WTC11 (cell line): Measurements from ENCODE around the gene TMEM236. TPM values are rescaled to one million over a fixed set of nuclear protein-coding genes. Genes with fewer than 3 reads are reported as not detected.

Experiments used
- ATAC-seq: fragments of 200-7000 bp; cut with Tn5 transposase; 2 replicates; pipeline ENCODE4 v1.10.0; 2021; ENCODE audit warnings: mild to moderate bottlenecking, moderate library complexity
- CTCF ChIA-PET: fragments of 300-600 bp; sonication (Branson Sonifier 250); formaldehyde crosslinking; loops from one replicate; lab custom pipeline; 2021; ENCODE audit warnings: antibody characterized with exemption; lab: Charles Lee
- POLR2A ChIA-PET: fragments of 350-600 bp; sonication (Branson Sonifier 250); formaldehyde crosslinking; loops from one replicate; lab custom pipeline; 2021; ENCODE audit warnings: antibody characterized with exemption; lab: Charles Lee
- DNase-seq: peaks from one replicate; pipeline ENCODE4 v3.0.0; 2021; ENCODE audit warnings: low spot score
- H3K27ac Mint-ChIP-seq: 2 replicates; pipeline ENCODE4 v1.8.0; 2021; ENCODE audit warnings: mixed read lengths
- H3K27me3 Mint-ChIP-seq: 2 replicates; pipeline ENCODE4 v1.8.0; 2021; ENCODE audit warnings: low read depth, mild to moderate bottlenecking, moderate library complexity, mixed read lengths
- H3K36me3 Mint-ChIP-seq: 2 replicates; pipeline ENCODE4 v1.8.0; 2021; ENCODE audit warnings: mixed read lengths
- H3K4me1 Mint-ChIP-seq: 2 replicates; pipeline ENCODE4 v1.8.0; 2022; ENCODE audit warnings: mixed read lengths
- H3K4me3 Mint-ChIP-seq: 2 replicates; pipeline ENCODE4 v1.8.0; 2021; ENCODE audit warnings: mild to moderate bottlenecking, moderate library complexity, mixed read lengths
- H3K9me3 Mint-ChIP-seq: 2 replicates; pipeline ENCODE4 v1.8.0; 2021; ENCODE audit warnings: mixed read lengths
- GRHL2 ChIP-seq: fragments of 250-450 bp; sonication (Bioruptor Pico); IDR thresholded peaks from 2 replicates; pipeline ENCODE4 v1.8.0; 2022; ENCODE audit warnings: mild to moderate bottlenecking, moderate library complexity; ENCODE audit not compliant: insufficient replicate concordance, severe bottlenecking
- GTF2I ChIP-seq: fragments of 250-450 bp; sonication (Bioruptor Pico); conservative IDR thresholded peaks from 2 replicates; pipeline ENCODE4 v1.4.0; 2021; ENCODE audit warnings: mild to moderate bottlenecking
- JUN ChIP-seq: sonication (generic); formaldehyde crosslinking; IDR thresholded peaks from 2 replicates; pipeline ENCODE4 v1.8.0; 2023; ENCODE audit warnings: mild to moderate bottlenecking, missing genetic modification reagents
- KAT7 ChIP-seq: sonication (generic); formaldehyde crosslinking; IDR thresholded peaks from 2 replicates; pipeline ENCODE4 v1.8.1; 2023; ENCODE audit warnings: missing genetic modification reagents, mild to moderate bottlenecking, borderline replicate concordance
- ZNF219 ChIP-seq: sonication (generic); formaldehyde crosslinking; IDR thresholded peaks from 2 replicates; pipeline ENCODE4 v1.8.0; 2023; ENCODE audit warnings: missing genetic modification reagents, mild to moderate bottlenecking, borderline replicate concordance
- ZNF671 ChIP-seq: fragments of 250-450 bp; sonication (Bioruptor Pico); IDR thresholded peaks from 2 replicates; pipeline ENCODE4 v1.8.0; 2021; ENCODE audit warnings: mild to moderate bottlenecking
- total RNA-seq: library from RNA; stranded (reverse); gene quantifications from 3 replicates; pipeline ENCODE4 v1.2.3, GENCODE V29; 2021
- TF ChIP-seq, protein P1 (sequence below): fragments of 200-600 bp; IDR thresholded peaks from 2 replicates; pipeline ENCODE4 v1.8.0; 2022; ENCODE audit warnings: antibody characterized with exemption
- TF ChIP-seq, protein P2 (sequence below): sonication (generic); formaldehyde crosslinking; IDR thresholded peaks from 2 replicates; pipeline ENCODE4 v1.8.1; 2023; ENCODE audit warnings: mild to moderate bottlenecking, missing genetic modification reagents, borderline replicate concordance
- TF ChIP-seq, protein P3 (sequence below): sonication (generic); formaldehyde crosslinking; IDR thresholded peaks from 2 replicates; pipeline ENCODE4 v1.8.1; 2022; ENCODE audit warnings: mild to moderate bottlenecking, missing genetic modification reagents, moderate library complexity, borderline replicate concordance
- TF ChIP-seq, protein P4 (sequence below): sonication (generic); formaldehyde crosslinking; IDR thresholded peaks from 2 replicates; pipeline ENCODE4 v1.8.0; 2022; ENCODE audit warnings: mild to moderate bottlenecking, missing genetic modification reagents

Gene TMEM236
- total RNA-seq, 1 experiment from 2014 or later, result 0.04 TPM

DNA sequence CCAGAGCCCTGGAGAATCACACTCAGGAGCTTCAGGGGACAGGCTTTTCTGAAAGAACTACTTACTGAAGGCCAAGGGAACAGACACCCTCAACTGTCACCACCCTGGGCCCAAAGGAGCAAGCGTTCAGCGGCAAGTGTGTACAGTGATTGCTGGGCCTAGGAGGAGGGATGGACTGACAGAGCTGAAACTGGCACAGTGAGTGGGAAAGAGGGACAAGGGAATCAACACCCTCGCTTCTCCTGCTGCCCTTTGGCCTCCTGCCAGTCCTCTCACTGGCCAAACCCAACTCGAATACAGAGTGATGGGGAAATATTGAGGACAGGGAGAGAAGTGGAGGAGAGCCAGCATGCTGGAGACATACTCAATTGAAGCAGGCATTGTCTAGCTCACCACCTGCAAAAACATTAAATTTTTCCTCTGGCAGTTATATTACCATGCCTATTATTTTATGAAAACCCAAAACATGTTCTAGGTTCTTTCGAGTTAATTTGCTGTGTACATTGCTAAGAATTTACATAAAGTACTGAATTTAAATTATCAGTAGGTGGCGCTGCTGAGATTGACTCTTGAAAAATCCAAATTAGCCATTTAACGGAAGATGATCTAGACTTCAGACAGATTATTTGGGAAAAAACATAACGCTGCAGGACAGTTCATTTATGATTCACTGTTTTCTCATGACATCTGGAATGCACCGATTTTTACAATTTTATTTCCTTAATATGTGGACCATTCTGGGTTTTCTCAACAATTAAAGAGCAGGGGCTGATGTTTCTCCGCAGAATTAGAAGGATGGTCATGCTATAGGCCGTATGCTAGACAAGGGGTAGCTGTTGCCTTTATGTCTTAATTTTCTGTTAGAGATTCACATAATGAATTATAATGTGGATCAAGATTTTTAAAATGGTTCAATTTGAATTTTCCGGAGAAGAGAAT lies 14.7 kb upstream of the TMEM236 start:
- H3K9me3 Mint-ChIP-seq, result no peaks in the 10 kb centered on the region
- no peak for TF ChIP-seq ZNF219 (CRISPR knock-in tag)
- TF ChIP-seq, protein P1, sequence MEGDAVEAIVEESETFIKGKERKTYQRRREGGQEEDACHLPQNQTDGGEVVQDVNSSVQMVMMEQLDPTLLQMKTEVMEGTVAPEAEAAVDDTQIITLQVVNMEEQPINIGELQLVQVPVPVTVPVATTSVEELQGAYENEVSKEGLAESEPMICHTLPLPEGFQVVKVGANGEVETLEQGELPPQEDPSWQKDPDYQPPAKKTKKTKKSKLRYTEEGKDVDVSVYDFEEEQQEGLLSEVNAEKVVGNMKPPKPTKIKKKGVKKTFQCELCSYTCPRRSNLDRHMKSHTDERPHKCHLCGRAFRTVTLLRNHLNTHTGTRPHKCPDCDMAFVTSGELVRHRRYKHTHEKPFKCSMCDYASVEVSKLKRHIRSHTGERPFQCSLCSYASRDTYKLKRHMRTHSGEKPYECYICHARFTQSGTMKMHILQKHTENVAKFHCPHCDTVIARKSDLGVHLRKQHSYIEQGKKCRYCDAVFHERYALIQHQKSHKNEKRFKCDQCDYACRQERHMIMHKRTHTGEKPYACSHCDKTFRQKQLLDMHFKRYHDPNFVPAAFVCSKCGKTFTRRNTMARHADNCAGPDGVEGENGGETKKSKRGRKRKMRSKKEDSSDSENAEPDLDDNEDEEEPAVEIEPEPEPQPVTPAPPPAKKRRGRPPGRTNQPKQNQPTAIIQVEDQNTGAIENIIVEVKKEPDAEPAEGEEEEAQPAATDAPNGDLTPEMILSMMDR, result peak; percentile 38
- H3K27ac Mint-ChIP-seq, result no peak overlapping the region
- no peaks in the 10 kb centered on the region for H3K27me3 Mint-ChIP-seq
- no peak overlapping the region for H3K4me3 Mint-ChIP-seq
- no peaks in the 10 kb centered on the region for H3K4me1 Mint-ChIP-seq
- DNase-seq (no peak), ATAC-seq (no peak; the same call in none of the 2 replicates)
- POLR2A ChIA-PET, result no interaction called here
- CTCF ChIA-PET, result interaction anchor here (0.8 kb wide), 1 partner anchor 920 kb away, joined by 3 read pairs; the partner anchor contains the start of gene RSU1
- H3K36me3 Mint-ChIP-seq, result no peaks in the 10 kb centered on the region

DNA sequence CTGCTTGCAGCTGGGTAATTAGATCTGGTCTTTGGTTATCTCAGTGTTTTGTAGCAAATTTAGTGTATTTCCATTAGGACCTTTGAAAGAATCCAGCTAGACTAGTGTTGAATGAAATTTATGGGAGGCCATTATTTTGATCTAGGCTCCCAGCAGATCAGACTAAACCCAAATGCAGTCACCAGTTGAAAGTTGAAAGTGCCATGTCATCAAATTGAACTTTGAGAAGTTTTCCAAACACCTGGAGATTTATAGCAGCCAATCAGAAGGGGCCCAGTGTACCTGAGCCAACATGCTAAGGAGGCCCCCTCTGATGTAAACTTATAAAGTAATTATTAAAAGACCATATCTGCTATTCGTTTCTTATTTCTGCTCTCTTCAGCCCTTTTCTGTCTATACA lies 11.3 kb upstream of the TMEM236 start:
- ChIA-PET CTCF (no interaction called here), POLR2A (no interaction called here)
- DNase-seq (no peak), ATAC-seq (no peak)
- Mint-ChIP-seq H3K36me3 (no peaks in the 10 kb centered on the region), H3K9me3 (no peaks in the 10 kb centered on the region), H3K4me3 (no peak overlapping the region), H3K4me1 (peaks cover 3% of the 10 kb centered on the region), H3K27ac (no peak overlapping the region), H3K27me3 (no peaks in the 10 kb centered on the region)
- no peak for TF ChIP-seq GRHL2
- no peak for TF ChIP-seq ZNF671
- no peak for TF ChIP-seq KAT7
- TF ChIP-seq JUN (CRISPR knock-in tag), result no peak
- TF ChIP-seq, protein P2, sequence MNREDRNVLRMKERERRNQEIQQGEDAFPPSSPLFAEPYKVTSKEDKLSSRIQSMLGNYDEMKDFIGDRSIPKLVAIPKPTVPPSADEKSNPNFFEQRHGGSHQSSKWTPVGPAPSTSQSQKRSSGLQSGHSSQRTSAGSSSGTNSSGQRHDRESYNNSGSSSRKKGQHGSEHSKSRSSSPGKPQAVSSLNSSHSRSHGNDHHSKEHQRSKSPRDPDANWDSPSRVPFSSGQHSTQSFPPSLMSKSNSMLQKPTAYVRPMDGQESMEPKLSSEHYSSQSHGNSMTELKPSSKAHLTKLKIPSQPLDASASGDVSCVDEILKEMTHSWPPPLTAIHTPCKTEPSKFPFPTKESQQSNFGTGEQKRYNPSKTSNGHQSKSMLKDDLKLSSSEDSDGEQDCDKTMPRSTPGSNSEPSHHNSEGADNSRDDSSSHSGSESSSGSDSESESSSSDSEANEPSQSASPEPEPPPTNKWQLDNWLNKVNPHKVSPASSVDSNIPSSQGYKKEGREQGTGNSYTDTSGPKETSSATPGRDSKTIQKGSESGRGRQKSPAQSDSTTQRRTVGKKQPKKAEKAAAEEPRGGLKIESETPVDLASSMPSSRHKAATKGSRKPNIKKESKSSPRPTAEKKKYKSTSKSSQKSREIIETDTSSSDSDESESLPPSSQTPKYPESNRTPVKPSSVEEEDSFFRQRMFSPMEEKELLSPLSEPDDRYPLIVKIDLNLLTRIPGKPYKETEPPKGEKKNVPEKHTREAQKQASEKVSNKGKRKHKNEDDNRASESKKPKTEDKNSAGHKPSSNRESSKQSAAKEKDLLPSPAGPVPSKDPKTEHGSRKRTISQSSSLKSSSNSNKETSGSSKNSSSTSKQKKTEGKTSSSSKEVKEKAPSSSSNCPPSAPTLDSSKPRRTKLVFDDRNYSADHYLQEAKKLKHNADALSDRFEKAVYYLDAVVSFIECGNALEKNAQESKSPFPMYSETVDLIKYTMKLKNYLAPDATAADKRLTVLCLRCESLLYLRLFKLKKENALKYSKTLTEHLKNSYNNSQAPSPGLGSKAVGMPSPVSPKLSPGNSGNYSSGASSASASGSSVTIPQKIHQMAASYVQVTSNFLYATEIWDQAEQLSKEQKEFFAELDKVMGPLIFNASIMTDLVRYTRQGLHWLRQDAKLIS (CRISPR knock-in tag), result no peak
- no peak for TF ChIP-seq GTF2I (CRISPR knock-in tag)
- TF ChIP-seq, protein P3, sequence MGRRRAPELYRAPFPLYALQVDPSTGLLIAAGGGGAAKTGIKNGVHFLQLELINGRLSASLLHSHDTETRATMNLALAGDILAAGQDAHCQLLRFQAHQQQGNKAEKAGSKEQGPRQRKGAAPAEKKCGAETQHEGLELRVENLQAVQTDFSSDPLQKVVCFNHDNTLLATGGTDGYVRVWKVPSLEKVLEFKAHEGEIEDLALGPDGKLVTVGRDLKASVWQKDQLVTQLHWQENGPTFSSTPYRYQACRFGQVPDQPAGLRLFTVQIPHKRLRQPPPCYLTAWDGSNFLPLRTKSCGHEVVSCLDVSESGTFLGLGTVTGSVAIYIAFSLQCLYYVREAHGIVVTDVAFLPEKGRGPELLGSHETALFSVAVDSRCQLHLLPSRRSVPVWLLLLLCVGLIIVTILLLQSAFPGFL, result no peak

DNA sequence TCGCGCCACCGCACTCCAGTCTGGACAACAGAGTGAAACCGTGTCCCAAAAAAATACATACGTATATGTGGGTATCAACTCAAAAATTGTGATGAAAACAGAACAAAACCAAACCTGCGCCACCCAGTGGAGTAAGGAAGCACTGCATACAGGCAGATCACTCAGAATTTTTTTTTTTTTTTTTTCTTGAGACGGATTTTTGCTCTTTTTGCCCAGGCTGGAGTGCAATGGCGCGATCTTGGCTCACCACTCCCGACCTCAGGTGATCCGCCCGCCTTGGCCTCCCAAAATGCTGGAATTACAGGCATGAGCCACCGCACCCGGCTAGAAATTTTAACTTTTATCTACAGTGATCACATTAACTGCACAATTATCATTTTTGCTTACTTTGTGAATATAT lies 9.1 kb upstream of the TMEM236 start:
- H3K27me3 Mint-ChIP-seq, result no peaks in the 10 kb centered on the region
- no peak overlapping the region for H3K27ac Mint-ChIP-seq
- no peaks in the 10 kb centered on the region for H3K36me3 Mint-ChIP-seq
- CTCF ChIA-PET, result interaction anchor here (0.6 to 0.8 kb wide), 2 partner anchors 44 to 126 kb away, joined by 3 to 6 read pairs; no protein-coding TSS in a partner anchor
- POLR2A ChIA-PET, result no interaction called here
- no peaks in the 10 kb centered on the region for H3K9me3 Mint-ChIP-seq
- ATAC-seq (peak; percentile 81), DNase-seq (peak; percentile 68)
- TF ChIP-seq, protein P4, sequence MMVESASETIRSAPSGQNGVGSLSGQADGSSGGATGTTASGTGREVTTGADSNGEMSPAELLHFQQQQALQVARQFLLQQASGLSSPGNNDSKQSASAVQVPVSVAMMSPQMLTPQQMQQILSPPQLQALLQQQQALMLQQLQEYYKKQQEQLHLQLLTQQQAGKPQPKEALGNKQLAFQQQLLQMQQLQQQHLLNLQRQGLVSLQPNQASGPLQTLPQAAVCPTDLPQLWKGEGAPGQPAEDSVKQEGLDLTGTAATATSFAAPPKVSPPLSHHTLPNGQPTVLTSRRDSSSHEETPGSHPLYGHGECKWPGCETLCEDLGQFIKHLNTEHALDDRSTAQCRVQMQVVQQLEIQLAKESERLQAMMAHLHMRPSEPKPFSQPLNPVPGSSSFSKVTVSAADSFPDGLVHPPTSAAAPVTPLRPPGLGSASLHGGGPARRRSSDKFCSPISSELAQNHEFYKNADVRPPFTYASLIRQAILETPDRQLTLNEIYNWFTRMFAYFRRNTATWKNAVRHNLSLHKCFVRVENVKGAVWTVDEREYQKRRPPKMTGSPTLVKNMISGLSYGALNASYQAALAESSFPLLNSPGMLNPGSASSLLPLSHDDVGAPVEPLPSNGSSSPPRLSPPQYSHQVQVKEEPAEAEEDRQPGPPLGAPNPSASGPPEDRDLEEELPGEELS (CRISPR knock-in tag), result no peak
- TF ChIP-seq, protein P1, result peak; percentile 87
- peaks cover 3% of the 10 kb centered on the region for H3K4me1 Mint-ChIP-seq
- H3K4me3 Mint-ChIP-seq, result peak overlapping the region; percentile 47
